Glomerular endothelial cell (primary cell): ENCODE measurements around the gene IFNA5. TPM values are rescaled to one million over a fixed set of nuclear protein-coding genes. Genes with fewer than 3 reads are reported as not detected.

ENCODE experiments used
- DNase-seq: peaks from one replicate; pipeline ENCODE4 v3.0.0-alpha.2; 2011; ENCODE audit warnings: low read depth, low spot score; ENCODE audit errors: extremely low read depth
- total RNA-seq: library from RNA; depleted of rRNA; stranded (reverse); fragments of >200 nt; gene quantifications from 2 replicates; pipeline ENCODE4 v1.2.3, GENCODE V29; 2015

IFNA5 gene
- total RNA-seq, 1 donor from 2014 or later = not detected

DNA sequence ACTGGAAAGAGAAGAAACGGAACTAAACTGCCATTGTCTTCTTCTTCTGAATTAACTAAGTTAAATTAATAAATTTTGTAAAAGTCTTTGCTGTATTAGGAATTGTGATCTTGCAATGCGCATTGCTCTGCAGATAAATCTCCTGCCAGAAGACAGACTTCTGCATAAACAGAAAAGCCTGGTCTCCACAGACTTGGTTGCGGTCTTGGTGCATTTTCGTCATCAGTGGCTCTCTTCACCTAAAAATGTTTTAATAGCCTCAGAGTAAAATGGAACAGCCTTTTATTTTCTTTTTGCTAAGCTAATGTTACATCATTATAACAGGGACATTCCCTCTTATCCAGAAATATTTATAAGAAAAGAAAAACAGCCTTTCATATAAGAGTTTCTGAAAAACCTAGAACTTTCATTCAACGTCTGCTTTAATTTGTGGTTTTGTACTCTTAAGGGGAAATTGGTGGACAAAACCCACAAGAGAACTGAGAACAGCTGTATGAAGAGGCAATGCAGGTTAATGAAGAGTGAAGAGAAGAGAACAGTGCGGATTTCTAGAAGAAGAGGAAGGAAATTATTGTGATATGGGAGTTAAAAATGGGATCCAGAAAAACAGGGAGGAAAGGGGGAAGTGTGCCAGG is 10.1 kb downstream of the IFNA5 start:
- DNase-seq = no peak

DNA sequence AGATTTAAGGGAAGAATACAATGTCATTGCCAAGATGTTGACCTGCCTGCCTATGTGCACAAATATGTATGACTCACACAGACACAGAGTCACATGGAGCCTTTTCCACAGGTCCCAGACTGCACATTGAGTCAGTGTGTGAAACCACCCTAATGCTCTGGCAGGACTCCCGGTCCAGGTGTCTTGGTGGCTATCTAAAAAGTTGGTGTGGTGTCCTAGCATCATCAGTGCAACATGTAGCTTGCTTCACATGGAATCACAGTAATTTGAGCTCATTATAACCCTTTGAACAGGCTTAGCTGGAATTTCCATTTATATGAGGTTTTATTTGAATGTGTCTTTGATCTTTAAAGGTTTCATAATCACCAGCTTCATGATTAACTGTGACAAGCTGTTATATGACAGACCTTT is 10.7 kb downstream of the IFNA5 start:
- no peak for DNase-seq

DNA sequence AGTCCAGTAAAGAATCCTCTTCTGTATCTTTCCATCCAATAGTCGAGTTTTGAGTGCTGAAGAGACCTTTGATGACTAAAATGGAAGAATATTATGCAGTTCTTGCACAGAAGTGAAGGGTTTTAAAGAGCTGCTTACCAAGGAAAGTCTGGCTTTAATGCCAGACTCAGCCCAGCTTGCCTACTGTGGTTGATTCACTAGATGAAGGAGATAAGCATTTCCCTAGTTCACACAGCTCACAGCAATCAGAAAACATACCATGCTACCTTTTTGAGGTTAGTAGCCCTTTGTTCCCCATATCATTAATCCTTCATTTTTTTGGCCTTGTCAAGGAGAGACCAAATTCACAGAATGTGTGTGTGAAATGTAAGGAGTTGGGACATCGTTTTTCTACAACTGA is 15.3 kb downstream of the IFNA5 start:
- DNase-seq = no peak

DNA sequence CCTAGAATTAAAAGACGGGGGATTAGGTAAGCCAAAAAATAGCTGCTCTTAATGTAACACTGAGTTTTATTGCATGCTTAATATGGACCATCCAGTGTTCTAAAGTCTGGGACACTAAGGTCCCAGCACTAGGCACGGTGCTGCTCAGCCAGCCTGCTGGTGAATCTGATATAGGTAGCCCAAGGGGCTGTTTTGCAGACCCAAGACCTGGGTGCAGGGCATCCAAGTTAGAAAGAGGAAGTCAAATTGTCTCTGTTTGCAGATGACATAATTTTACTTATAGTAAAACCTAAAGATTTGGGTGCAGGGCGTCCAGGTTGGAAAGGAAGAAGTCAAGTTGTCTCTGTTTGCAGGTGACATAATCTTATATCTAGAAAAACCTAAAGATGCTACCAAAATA is 17.8 kb downstream of the IFNA5 start:
- no peak for DNase-seq

DNA sequence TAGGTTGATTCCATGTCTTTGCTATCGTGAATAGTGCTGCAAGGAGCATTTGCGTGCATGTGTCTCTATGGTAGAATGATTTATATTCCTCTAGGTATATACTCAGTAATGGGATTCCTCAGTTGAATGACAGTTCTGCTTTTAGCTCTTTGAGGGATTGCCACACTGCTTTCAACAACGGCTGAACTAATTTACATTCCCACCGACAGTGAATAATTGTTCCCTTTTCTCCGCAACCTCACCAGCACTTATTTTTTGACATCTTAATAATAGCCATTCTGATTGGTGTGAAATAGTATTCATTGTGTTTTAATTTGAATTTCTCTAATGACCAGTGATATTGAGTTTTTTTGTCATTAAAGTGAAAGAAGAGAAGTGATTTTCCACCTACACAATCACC is 18.5 kb downstream of the IFNA5 start:
- DNase-seq = no peak

DNA sequence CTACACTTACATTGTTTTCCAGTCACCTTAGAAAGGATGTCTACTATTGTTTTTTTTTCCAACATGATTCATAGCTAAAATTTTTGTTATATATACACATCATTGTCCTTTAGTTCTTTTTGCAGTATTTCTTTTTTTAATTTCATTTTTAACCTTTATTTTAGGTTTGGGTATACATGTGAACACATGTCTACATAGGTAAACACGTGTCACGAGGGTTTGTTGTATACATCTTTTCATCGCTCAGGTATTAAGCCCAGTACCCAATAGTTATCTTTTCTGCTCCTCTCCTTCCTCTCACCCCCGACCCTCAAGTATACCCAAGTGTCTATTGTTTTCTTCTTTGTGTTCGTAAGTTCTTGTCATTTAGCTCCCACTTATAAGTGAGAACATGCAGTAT is 19.0 kb downstream of the IFNA5 start:
- no peak for DNase-seq

DNA sequence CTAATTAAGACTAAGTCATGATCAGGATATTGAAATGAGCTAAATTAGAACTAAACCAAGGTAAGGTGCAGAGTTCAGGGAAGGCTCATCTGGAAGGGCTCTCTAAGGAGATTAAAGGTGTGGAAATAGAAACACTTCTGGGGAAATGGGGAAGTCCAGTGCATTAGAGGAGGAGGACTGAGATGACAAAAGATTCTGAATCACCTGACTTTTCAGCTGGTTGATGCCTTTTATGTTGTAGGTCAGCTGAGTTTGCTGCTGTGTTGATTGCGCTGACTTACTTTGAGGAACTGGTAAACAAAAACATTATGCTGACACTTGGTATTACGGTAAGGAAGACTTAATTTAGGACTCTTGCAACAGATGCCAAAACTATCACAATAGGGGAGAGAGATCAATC is 23.8 kb downstream of the IFNA5 start:
- no peak for DNase-seq

DNA sequence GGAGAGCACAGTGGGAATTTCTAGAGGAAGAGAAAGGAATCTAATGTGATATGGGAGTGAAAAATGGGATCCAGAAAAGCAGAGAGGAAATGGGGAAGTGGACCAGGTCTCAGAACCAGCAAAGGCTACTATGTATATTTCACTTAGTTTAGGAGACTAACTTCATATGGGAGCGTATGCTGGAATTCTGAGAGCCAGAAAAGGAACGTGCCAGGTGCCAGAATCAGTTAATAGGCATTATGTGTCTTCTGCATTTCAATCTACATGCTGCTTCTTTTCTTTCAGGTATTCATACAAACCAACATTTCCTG is 36.8 kb downstream of the IFNA5 start:
- DNase-seq = no peak

DNA sequence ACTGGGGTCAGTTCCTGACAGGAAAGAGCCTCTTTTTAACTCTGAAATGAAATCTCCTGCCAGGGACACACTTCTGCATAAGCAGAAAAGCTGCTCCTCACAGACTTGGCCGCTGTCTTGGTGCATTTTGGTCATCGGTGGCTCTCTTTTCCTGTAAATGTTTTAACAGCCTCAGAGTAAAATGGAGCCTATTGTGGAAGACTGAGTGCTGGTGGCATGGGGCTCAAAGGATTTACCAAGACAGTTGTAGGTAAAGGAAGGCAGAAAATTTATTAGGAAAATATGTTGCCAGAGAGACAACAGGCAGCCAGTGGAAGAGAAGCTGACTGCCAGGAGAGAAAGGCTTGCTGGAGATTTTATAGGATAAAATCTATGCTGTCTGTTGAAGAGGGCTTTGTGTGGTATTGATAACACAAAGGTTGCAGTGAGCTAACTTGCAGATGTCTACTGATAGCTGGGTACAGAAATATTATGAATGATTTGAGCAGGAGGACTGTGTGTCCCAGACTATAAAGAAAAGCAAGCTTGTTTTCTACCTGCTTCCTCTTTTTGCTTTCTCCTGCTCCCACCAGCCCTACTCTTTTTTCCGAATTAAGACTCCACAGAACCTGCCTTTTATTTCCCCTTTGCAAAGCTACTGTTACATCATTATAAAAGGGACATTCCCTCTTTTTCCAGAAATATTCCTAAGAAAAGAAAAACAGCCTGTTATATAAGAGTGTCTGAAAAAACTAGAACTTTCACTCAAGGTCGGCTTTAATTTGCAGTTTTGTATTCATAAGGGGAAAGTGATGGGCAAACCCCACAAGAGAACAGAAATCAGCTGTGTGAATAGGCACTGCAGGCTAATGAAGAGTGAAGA is 37.4 kb downstream of the IFNA5 start:
- DNase-seq = no peak

DNA sequence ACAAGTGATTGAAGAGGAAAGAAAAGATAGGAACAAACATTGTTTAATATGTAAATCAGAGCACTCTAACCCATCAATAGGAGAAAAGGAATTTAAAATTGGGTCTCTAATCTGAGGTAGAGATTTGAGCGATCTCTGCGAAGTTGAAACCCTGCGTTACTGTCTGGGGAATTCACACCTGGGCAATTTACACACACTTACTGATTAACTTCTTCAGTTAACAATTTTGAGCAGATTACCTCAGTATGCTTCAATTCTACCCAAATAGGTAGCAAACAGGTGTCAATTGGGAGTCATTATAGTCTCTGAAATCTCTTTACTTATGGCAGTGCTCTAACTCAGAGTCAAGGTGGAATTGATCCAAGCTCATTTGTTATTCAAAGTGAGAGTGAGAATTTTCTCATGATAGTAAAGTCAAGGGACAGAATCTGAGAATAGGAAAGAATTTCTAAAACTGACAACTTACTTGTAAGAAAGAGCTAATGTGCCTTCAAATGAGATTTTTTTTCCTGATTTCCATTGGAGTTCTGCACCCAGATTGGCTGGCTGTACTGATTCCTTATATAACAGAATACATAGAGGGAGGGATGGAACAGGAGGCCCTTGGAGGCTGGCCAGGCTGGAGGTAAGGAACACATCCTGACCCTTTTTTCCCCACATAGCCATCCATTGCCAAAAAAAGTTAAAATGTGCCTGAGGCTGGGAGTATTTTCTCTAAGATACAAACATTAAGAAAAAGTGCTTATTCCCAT is 38.2 kb downstream of the IFNA5 start:
- no peak for DNase-seq

DNA sequence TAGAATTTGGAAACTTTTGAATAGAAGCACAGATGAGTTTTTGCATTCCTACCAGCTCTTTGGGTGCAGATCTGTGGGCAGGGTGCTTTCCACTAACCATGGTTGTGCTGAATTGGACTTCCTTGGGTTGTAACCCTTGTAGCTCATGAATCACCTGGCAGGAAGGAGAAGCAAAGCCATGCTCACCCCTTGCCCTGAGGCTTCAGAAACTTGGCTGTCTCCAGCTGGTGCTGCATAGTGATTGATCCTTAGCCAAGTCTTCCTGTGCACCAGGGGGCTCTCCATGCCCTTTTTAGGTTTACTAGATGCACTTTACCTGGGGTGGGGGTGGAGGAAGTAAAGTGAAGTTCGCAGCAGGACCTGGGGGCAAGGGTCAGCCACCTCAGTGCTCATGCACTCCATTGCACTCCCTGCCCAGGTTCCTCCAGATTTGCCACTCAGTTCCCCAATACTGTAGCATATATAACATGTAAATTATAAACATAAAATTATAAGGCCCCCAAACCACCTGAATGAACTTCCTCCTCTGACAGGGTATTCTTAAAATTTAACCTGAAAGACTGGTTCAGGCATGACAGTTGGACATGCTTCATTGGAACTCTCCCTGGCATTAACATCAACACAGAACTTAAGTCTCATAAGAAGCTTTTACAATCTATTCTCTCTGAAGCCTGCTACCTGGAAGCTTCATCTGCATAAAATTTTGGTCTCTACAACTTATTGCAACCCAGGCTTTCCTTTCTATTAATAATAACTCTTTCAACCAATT is 39.5 kb downstream of the IFNA5 start:
- DNase-seq = no peak

DNA sequence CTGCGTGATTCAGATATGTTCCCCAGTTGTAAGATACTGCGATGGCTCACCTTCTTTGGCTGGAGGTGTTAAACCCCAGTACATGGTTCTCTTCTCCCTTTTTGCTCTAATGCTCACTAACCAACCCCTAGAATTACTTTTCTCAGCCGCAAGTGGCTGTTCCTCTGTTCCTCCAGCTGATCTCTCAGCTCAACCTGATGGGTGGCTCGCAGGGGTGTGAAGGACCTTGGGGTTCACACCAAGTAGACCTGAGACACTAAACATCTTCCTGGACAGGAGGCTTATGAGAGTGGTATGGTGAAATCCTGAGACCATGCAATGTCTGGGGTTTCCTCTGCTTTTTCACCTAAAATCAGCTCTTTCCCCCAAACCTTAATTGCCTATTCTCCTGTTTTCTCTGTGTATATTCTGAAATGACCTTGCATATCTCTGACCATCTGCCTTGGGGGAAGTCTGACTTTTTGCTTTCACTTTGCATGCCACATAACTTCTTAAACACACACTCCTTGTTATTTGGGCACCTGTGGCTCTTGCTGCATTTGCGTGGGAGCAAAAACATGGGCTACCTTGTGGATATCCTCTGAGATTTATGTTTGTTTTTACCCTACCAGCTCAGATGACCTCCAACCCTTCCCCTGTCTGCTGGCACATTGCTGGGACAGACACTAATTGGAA is 49.4 kb downstream of the IFNA5 start:
- no peak for DNase-seq

Other genes with a start within 250 kb of the IFNA5 start
- gene IFNB1, start 227.4 kb downstream of the IFNA5 start, total RNA-seq = not detected in 2 replicates
- gene IFNW1, start 163.5 kb downstream of the IFNA5 start, total RNA-seq = not detected in 2 replicates
- gene IFNA21, start 138.7 kb downstream of the IFNA5 start, total RNA-seq = not detected in 2 replicates
- gene IFNA4, start 117.7 kb downstream of the IFNA5 start, total RNA-seq = not detected in 2 replicates
- gene IFNA7, start 103.1 kb downstream of the IFNA5 start, total RNA-seq = not detected in 2 replicates
- gene IFNA10, start 98.2 kb downstream of the IFNA5 start, total RNA-seq = not detected in 2 replicates
- not detected in 2 replicates for gene IFNA16, start 88.0 kb downstream of the IFNA5 start, total RNA-seq
- not detected in 2 replicates for gene IFNA17, start 77.1 kb downstream of the IFNA5 start, total RNA-seq
- not detected in 2 replicates for gene IFNA14, start 65.3 kb downstream of the IFNA5 start, total RNA-seq
- 29.3 and 31.4 TPM in 2 replicates for gene KLHL9, start 30.1 kb upstream of the IFNA5 start, total RNA-seq
- not detected in 2 replicates for gene IFNA6, start 45.6 kb upstream of the IFNA5 start, total RNA-seq
- gene IFNA13, start 62.7 kb upstream of the IFNA5 start, total RNA-seq = not detected in 2 replicates
- gene IFNA2, start 80.1 kb upstream of the IFNA5 start, total RNA-seq = not detected in 2 replicates
- gene IFNA8, start 103.8 kb upstream of the IFNA5 start, total RNA-seq = not detected in 2 replicates
- gene IFNA1, start 135.1 kb upstream of the IFNA5 start, total RNA-seq = not detected in 2 replicates
- gene IFNE, start 177.0 kb upstream of the IFNA5 start, total RNA-seq = 0.39 and 0.53 TPM in 2 replicates